ENCODE results near the gene C2orf92. TPM values are rescaled to one million over a fixed set of nuclear protein-coding genes. Genes with fewer than 3 reads are reported as not detected.

C2orf92 gene
- total RNA-seq, 1 experiment from 2014 or later, result 5.3 TPM

DNA sequence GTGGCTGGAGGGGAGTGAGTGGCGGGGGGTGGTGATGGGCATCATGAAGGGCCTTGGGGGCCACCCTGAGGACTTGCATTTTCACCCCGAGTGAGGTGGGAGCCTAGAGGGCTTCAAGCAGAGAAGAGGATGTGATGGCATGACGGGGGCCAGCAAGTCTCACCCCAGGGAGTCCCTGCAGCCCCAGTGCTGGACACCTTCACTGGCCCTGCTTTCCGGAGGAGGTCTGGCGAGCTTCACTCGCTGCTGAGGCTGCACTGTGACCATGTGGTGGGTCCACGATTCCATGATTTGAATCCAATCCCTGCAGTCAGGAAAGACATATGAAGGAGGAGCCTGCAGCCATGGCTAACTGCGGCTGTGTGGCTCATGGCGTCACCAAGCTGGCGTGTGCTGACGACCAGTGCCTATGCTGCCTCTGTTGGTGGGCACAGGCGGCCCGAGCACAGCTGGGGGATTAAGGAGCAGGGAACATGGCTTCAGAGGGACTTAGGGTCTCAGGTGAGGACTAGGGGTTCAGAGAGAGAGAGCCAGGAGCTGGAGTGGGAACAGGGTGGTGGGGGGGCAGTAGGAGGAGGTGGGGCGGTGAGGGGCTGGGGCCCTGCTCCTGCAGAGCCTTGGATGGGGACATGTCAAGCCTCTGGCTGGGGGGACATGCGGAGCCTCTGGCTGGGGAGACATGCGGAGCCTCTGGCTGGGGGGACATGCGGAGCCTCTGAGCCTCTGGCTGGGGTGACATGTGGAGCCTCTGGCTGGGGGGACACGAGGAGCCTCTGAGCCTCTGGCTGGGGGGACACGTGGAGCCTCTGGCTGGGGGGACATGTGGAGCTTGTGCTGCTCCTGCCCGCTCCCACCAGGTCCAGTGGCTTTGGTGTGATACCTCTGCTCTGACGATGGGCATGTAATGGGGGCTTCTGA is 47.4 kb downstream of the C2orf92 start:
- Mint-ChIP-seq H3K36me3 (ENCODE audit: insufficient read depth, unreplicated experiment) (no peaks in the 10 kb centered on the region), H3K27ac (ENCODE audit: low read depth, unreplicated experiment) (no peak overlapping the region), H3K4me3 (ENCODE audit: unreplicated experiment) (no peak overlapping the region), H3K4me1 (ENCODE audit: insufficient read depth, unreplicated experiment) (no peaks in the 10 kb centered on the region), H3K27me3 (ENCODE audit: insufficient read depth, unreplicated experiment) (no peaks in the 10 kb centered on the region), H3K9me3 (ENCODE audit: unreplicated experiment) (no peaks in the 10 kb centered on the region)
- TF ChIP-seq, protein P1, sequence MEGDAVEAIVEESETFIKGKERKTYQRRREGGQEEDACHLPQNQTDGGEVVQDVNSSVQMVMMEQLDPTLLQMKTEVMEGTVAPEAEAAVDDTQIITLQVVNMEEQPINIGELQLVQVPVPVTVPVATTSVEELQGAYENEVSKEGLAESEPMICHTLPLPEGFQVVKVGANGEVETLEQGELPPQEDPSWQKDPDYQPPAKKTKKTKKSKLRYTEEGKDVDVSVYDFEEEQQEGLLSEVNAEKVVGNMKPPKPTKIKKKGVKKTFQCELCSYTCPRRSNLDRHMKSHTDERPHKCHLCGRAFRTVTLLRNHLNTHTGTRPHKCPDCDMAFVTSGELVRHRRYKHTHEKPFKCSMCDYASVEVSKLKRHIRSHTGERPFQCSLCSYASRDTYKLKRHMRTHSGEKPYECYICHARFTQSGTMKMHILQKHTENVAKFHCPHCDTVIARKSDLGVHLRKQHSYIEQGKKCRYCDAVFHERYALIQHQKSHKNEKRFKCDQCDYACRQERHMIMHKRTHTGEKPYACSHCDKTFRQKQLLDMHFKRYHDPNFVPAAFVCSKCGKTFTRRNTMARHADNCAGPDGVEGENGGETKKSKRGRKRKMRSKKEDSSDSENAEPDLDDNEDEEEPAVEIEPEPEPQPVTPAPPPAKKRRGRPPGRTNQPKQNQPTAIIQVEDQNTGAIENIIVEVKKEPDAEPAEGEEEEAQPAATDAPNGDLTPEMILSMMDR (IDR thresholded peaks at IDR 0.05; ENCODE audit: unreplicated experiment), result no peak
- CTCF ChIA-PET, result interaction anchor here (1.2 kb wide), 1 partner anchor 16 kb away, joined by 3 read pairs; no protein-coding TSS in a partner anchor
- intact Hi-C loops (cut with micrococcal nuclease), result no loop called here
- DNase-seq (ENCODE audit: unreplicated experiment), result no peak
- no TSS peak for BruUV-seq (replicated peaks)
- POLR2A ChIA-PET, result no interaction called here

- intact Hi-C loops (cut with micrococcal nuclease), result no loop called here
Measured at GRCh38 chr2:97717613-97717995, 48.1 kb downstream of the C2orf92 start.

GRCh38 chr2:97718051-97718882 is 48.8 kb downstream of the C2orf92 start:
- H3K4me3 Mint-ChIP-seq (ENCODE audit: unreplicated experiment), result no peak overlapping the region
- H3K27ac Mint-ChIP-seq (ENCODE audit: low read depth, unreplicated experiment), result no peak overlapping the region
- H3K4me1 Mint-ChIP-seq (ENCODE audit: insufficient read depth, unreplicated experiment), result no peaks in the 10 kb centered on the region
- CTCF ChIA-PET, result interaction anchor here (1.2 kb wide), 1 partner anchor 18 kb away, joined by 3 read pairs; no protein-coding TSS in a partner anchor
- no TSS peak for BruUV-seq (replicated peaks)
- no peaks in the 10 kb centered on the region for H3K36me3 Mint-ChIP-seq (ENCODE audit: insufficient read depth, unreplicated experiment)
- no peaks in the 10 kb centered on the region for H3K9me3 Mint-ChIP-seq (ENCODE audit: unreplicated experiment)
- POLR2A ChIA-PET, result interaction anchor here (0.6 kb wide), 1 partner anchor 66 kb away, joined by 4 read pairs; no protein-coding TSS in a partner anchor
- TF ChIP-seq, protein P1 (IDR thresholded peaks at IDR 0.05; ENCODE audit: unreplicated experiment), result no peak
- DNase-seq (ENCODE audit: unreplicated experiment), result no peak
- H3K27me3 Mint-ChIP-seq (ENCODE audit: insufficient read depth, unreplicated experiment), result no peaks in the 10 kb centered on the region
- intact Hi-C loops (cut with micrococcal nuclease), result no loop called here

More at GRCh38 chr2:97717613-97717995, 48.1 kb downstream of the C2orf92 start:
- Mint-ChIP-seq H3K9me3 (ENCODE audit: unreplicated experiment) (no peaks in the 10 kb centered on the region), H3K4me3 (ENCODE audit: unreplicated experiment) (no peak overlapping the region), H3K27me3 (ENCODE audit: insufficient read depth, unreplicated experiment) (no peaks in the 10 kb centered on the region), H3K4me1 (ENCODE audit: insufficient read depth, unreplicated experiment) (no peaks in the 10 kb centered on the region), H3K36me3 (ENCODE audit: insufficient read depth, unreplicated experiment) (no peaks in the 10 kb centered on the region), H3K27ac (ENCODE audit: low read depth, unreplicated experiment) (no peak overlapping the region)
- DNase-seq (ENCODE audit: unreplicated experiment), result no peak
- BruUV-seq (replicated peaks), result no TSS peak
- CTCF ChIA-PET, result interaction anchor here (1.2 kb wide), 1 partner anchor 17 kb away, joined by 3 read pairs; no protein-coding TSS in a partner anchor
- POLR2A ChIA-PET, result no interaction called here
- TF ChIP-seq, protein P1 (IDR thresholded peaks at IDR 0.05; ENCODE audit: unreplicated experiment), result no peak

GRCh38 chr2:97718942-97719341 is 49.4 kb downstream of the C2orf92 start:
- ChIA-PET POLR2A (no interaction called here), CTCF (no interaction called here)
- Mint-ChIP-seq H3K27me3 (ENCODE audit: insufficient read depth, unreplicated experiment) (no peaks in the 10 kb centered on the region), H3K4me3 (ENCODE audit: unreplicated experiment) (no peak overlapping the region), H3K4me1 (ENCODE audit: insufficient read depth, unreplicated experiment) (no peaks in the 10 kb centered on the region), H3K36me3 (ENCODE audit: insufficient read depth, unreplicated experiment) (no peaks in the 10 kb centered on the region), H3K27ac (ENCODE audit: low read depth, unreplicated experiment) (no peak overlapping the region), H3K9me3 (ENCODE audit: unreplicated experiment) (no peaks in the 10 kb centered on the region)
- TF ChIP-seq, protein P1 (IDR thresholded peaks at IDR 0.05; ENCODE audit: unreplicated experiment), result no peak
- intact Hi-C loops (cut with micrococcal nuclease), result no loop called here
- DNase-seq (ENCODE audit: unreplicated experiment), result no peak
- BruUV-seq (replicated peaks), result no TSS peak

Data from MCF 10A (cell line).